UCSD-AML1 (cell line): ENCODE results near the gene GHRHR.

Experiments
- DNase-seq: peaks from one replicate; lab custom pipeline; 2025; ENCODE audit not compliant: unreplicated experiment; lab: John Stamatoyannopoulos, UW

The GHRHR gene

GRCh38 chr7:30968294-30968693, 4.5 kb downstream of the GHRHR start:
- DNase-seq = no peak

- no peak for DNase-seq
Measured at GRCh38 chr7:30968747-30969603, 5.2 kb downstream of the GHRHR start.

- DNase-seq = no peak
Measured at GRCh38 chr7:30969604-30969970, 5.8 kb downstream of the GHRHR start.

GRCh38 chr7:30970074-30970473, 6.3 kb downstream of the GHRHR start:
- no peak for DNase-seq

DNA sequence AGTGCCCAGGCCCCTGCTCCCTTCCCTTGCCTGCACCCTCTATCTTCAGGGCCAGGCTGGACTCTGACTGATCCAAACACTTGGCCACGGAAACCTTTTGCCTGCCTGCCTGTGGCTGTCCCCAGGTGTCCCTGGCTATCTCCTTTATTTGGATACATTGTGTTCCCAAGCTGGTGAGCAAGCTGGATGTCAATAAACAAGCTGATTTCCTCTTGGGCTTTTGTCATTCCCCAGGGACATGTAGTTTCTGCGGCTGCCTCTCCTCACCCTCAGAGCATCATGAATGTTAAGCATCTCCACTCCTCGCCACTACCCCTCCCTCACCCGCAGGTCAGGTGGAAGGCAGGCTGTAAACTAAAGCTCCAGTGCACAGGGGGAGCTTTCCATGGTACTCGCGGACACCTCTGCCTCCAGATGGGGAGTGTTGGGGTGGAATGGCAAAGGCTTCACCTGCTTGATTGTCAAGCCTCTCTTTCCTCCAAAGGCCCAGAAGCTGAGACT, 6.9 kb downstream of the GHRHR start:
- DNase-seq = no peak

- DNase-seq = no peak
Measured at GRCh38 chr7:30971440-30971839, 7.7 kb downstream of the GHRHR start.

- no peak for DNase-seq
Measured at GRCh38 chr7:30971840-30972563, 8.2 kb downstream of the GHRHR start.

- no peak for DNase-seq
Measured at GRCh38 chr7:30973292-30973691, 9.5 kb downstream of the GHRHR start.

DNA sequence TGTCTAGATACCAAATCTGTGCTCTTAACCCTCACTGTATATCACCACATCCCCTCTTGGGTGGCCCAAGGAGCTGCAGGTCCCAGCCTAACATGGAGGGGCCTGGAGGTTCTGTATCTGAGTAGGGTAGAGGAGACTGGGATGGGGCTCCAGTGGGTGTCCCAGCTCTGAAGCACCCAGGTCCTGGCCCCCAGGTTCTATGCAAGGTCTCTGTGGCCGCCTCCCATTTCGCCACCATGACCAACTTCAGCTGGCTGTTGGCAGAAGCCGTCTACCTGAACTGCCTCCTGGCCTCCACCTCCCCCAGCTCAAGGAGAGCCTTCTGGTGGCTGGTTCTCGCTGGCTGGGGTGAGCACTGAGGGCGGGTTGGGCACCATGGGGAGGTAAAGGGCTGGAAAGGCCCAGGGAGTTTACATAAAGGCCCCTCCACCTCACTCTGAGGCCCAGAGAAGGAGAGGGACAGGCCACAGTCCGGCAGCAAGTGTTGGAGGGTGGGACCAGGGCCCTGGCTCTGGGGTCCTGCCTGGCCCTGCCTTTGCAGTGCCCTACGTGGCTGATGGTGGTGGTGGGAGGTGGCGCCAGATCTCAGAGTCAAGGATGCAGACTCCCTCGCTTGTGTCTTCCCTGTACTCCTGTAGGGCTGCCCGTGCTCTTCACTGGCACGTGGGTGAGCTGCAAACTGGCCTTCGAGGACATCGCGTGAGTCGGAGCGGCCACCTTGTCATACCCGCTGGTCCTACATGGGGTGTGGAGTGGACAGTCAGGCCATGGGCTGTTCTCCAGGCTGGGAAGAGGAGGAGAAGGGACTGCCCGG, 10.2 kb downstream of the GHRHR start:
- DNase-seq = no peak

GRCh38 chr7:30974605-30975255, 11.0 kb downstream of the GHRHR start:
- peak; percentile 15 for DNase-seq

DNA sequence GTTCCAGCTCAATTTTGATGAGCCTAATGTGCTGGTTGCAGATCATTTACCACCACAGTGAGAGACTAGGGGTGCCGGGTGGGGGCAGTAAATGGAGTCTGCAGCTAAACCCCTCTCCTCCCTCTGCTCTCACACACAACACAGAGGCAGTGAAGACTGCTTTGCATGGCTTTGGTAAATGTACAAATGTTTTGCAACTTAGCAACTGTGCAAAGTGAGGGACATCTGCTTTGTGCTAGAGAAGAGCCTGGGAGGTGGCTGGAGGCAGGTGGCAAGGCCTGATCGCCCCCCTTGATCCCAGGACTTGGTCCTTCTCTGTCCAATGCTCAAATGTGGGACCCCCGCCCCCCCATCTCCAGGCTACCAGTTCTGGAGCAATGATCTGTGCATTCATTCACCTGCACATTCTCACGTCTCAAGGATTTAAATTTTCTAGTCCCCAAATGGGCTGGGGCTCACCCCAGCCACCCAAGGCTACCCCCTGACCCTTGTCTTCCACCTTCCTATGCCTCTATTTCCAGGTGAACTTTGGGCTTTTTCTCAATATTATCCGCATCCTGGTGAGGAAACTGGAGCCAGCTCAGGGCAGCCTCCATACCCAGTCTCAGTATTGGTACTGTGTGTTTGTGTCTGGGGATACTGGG, 11.6 kb downstream of the GHRHR start:
- DNase-seq = no peak

DNA sequence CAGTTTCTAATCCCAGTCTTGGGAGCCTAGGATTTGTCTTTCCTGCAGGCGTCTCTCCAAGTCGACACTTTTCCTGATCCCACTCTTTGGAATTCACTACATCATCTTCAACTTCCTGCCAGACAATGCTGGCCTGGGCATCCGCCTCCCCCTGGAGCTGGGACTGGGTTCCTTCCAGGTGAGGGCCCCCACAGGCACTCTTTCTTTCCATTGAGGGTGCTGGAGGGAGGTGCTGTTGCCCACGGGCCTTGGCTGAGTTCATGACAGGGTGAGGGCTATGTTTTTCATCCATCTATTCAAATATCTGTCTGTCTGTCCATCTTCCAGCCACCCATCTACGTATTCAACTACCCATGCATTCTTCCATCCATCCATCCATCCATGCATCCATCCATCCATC, 12.6 kb downstream of the GHRHR start:
- no peak for DNase-seq

DNA sequence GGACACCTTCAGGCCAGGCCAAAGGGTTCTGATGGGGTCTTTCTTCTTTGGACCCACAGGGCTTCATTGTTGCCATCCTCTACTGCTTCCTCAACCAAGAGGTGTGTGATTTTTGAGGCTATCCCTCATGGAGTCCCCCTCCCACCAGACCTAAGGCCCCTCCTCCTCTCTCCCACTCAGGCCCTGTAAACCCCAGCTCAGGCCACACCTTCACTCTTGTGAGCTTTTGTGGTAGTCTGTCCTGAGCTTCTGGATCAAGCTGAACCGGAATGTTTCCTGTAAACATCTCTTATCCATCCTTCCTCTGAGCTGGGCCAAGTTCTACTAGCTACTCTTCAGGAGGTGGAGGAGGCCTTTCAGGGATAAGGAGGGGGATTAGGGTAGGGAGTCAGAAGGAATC, 13.5 kb downstream of the GHRHR start:
- DNase-seq = no peak

- no peak for DNase-seq
Measured at GRCh38 chr7:30977896-30978564, 14.3 kb downstream of the GHRHR start.

DNA sequence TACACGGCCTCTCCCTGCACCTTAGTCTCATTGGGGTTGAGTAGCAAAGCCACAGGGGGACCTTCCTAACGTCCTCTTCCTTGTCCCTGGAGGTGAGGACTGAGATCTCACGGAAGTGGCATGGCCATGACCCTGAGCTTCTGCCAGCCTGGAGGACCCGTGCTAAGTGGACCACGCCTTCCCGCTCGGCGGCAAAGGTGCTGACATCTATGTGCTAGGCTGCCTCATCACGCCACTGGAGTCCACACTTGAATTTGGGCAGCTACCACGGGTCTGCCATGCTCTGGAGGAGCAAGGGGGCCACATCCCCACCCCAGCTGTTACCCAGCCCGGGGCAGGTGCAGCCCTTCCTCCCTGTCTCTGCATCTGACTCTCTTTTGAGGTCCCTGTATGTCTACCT, 15.3 kb downstream of the GHRHR start:
- no peak for DNase-seq

- DNase-seq = no peak
Measured at GRCh38 chr7:30980194-30980593, 16.4 kb downstream of the GHRHR start.

- DNase-seq = no peak
Measured at GRCh38 chr7:30980751-30981150, 17.0 kb downstream of the GHRHR start.

DNA sequence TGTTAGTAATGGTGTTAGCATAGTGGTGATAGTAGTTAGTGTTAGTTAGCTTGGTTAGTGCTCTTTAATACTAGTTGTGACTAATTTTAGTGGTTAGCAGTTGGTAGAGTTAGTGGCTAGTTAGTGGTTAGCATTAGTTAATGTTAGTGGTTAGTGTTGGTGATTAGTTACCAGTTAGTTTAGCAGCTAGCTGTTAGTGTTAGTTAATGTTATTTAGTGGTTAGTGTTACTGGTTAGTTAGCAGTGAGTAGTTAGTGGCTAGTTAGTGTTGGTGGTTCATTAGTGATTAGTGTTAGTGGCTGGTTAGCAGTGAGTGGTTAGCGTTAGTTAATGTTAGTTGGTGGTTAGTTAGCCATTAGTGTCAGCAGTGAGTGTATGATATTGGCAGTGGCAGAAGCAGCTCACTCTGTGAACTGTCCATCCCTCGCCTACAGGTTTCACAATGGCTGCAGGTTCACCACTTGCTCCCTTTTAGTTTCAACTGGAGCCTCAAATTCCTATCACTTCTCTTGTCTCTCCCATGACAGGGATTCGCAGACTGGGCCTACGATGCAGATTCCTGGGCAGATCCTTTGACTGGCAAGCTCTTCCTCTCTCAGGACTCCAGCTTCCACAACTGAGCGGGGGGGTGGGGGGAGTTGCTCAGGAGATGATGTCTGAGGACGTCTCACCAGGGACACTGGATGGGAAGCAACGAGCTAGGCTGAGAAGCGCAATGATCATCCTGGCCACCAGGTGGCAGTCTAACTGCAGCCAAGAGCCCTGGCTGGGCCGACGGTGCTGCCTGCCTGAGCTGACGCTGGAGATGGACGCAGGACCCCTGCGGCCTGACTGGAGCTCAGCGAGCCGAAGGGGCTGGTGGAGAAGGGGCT, 19.5 kb downstream of the GHRHR start:
- DNase-seq = peak; percentile 38

DNA sequence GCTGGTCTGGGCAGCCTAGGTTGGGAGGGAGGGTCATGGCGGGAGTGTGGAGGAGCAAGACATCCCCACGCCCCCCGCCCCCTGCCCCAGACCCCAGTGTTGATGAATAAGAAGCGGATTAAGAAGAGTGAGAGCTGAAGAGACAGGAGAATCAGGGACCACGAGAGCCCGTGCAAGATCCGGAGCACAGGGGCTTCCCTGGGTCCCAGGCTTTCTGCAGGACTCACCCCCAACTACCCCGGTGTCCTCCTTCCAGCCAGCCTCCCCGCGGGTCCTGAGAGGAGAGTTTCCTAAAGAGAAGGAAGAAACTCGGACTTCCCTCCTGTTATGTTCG, 20.1 kb downstream of the GHRHR start:
- no peak for DNase-seq
